HG02943 (cell line): ENCODE results near the gene NOXA1.
"Not testable (repeated sequence)": the region's sequence is repeated elsewhere in the genome, so short reads cannot be mapped to it uniquely, and the experiment has no call there.

ENCODE experiments used
- ATAC-seq: cut with Tn5 transposase; IDR thresholded peaks from one replicate; pipeline ENCODE4 v1.9.1; 2021; ENCODE audit warnings: mild to moderate bottlenecking, low read depth, moderate library complexity; ENCODE audit not compliant: unreplicated experiment

NOXA1 gene

GRCh38 chr9:137422604-137423513, at the start of gene NOXA1, which contains the start of gene EXD3:
TSS of gene NOXA1 (plus strand) at chr9:137423393. CDS start at chr9:137423530, 137 bp downstream.
TSS of gene EXD3 (minus strand) at chr9:137423162. CDS start at chr9:137395357, 27,805 bp downstream.
- peak; percentile 72 for ATAC-seq

GRCh38 chr9:137373611-137373980, 49.6 kb upstream of the NOXA1 start:
- no peak for ATAC-seq

GRCh38 chr9:137374131-137374845, 48.9 kb upstream of the NOXA1 start:
- ATAC-seq: no peak

GRCh38 chr9:137375321-137376058, 47.7 kb upstream of the NOXA1 start:
- no peak for ATAC-seq

- ATAC-seq: no peak
Measured at GRCh38 chr9:137376386-137376785, 46.8 kb upstream of the NOXA1 start.

- not testable (repeated sequence) for ATAC-seq
Measured at GRCh38 chr9:137378688-137379410, 44.3 kb upstream of the NOXA1 start.

GRCh38 chr9:137379761-137380161, 43.4 kb upstream of the NOXA1 start:
- ATAC-seq: no peak

GRCh38 chr9:137380171-137380570, 43.0 kb upstream of the NOXA1 start:
- ATAC-seq: no peak

- no peak for ATAC-seq
Measured at GRCh38 chr9:137380606-137381005, 42.6 kb upstream of the NOXA1 start.

GRCh38 chr9:137381501-137382443, 41.4 kb upstream of the NOXA1 start:
- no peak for ATAC-seq

GRCh38 chr9:137382444-137383080, 40.6 kb upstream of the NOXA1 start:
- ATAC-seq: no peak

- no peak for ATAC-seq
Measured at GRCh38 chr9:137383081-137383783, 40.0 kb upstream of the NOXA1 start.

GRCh38 chr9:137383784-137384756, 39.1 kb upstream of the NOXA1 start:
- ATAC-seq: no peak

GRCh38 chr9:137385061-137385655, 38.0 kb upstream of the NOXA1 start:
- no peak for ATAC-seq

- ATAC-seq: not testable (repeated sequence)
Measured at GRCh38 chr9:137386507-137387113, 36.6 kb upstream of the NOXA1 start.
